HEK293T (cell line): ENCODE results near the gene FAM8A1.

Experiments
- ELF4 ChIP-seq: fragments of 450-650 bp; IDR thresholded peaks from 2 replicates; pipeline ENCODE4 v1.6.1; 2017; ENCODE audit warnings: antibody characterized with exemption
- FOXA1 ChIP-seq: fragments of 450-650 bp; IDR thresholded peaks from 2 replicates; pipeline ENCODE4 v1.6.1; 2016; ENCODE audit warnings: mild to moderate bottlenecking
- NFRKB ChIP-seq: fragments of 450-650 bp; IDR thresholded peaks from 2 replicates; pipeline ENCODE4 v1.6.1; 2016; ENCODE audit warnings: mild to moderate bottlenecking, moderate library complexity
- SP1 ChIP-seq: fragments of 450-650 bp; IDR thresholded peaks from 2 replicates; pipeline ENCODE4 v1.6.1; 2017

DNA sequence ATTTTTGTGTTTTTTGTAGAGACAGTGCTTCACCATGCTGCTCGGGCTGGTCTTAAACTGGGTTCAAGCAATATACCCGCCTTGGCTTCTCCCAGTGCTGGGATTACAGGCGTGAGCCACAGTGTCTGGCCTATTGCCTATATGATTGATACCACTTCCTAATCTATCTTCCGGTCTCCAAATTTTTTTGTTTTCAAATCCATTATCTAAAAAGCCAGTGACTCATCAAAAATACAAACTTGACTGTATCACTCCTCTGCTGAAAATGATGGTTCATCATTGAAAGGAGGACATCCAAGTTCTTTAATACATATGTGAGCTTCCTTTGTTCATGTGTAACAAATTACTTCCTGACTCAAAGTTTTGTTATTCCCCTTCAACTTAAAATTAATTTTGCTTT is 35.5 kb downstream of the FAM8A1 start:
- TF ChIP-seq ELF4 (no peak), FOXA1 (no peak), NFRKB (no peak), SP1 (no peak)
